Left colon (tissue), 2 donors: ENCODE results near the gene COL5A3. TPM values are rescaled to one million over a fixed set of nuclear protein-coding genes. Genes with fewer than 3 reads are reported as not detected.

Source experiments
- ATAC-seq: fragments of 200-7000 bp; cut with Tn5 transposase; one replicate; pipeline ENCODE4 v1.9.1; 2020; ENCODE audit warnings: mild to moderate bottlenecking, moderate library complexity
- DNase-seq, 2 donors: peaks; one replicate each; pipeline ENCODE4 v3.0.0-alpha.2; 2020
- intact Hi-C, 2 donors: fragments of 100-400 bp; cut with DNase I in 1 of 2; cut with micrococcal nuclease in 1 of 2; formaldehyde crosslinking; loops; one replicate each; pipeline versions ENCODE4 v1.11.2 to v1.14.0; 2022; cut with DNase I, micrococcal nuclease
- microRNA-seq, 2 donors: library from miRNA; unstranded; fragments of <30 nt; microRNA quantifications; one replicate each; pipeline versions ENCODE4 v1.1.0 to v1.2.0, GENCODE V29; 2020
- total RNA-seq, 2 donors: library from RNA; stranded (reverse); fragmentation: NEBNext Ultra II Directional; extraction: Animal tissue kit (Norgen Biotek cat#: 25700); gene quantifications; one replicate each; pipeline ENCODE4 v1.2.1, GENCODE V29; 2021
- donor health status: DM: no; HTN: no; CAD: no.
- donor health status: DM: yes; HTN: yes; CAD: no.

COL5A3 gene
- total RNA-seq, 2 donors from 2014 or later, result 2.9 to 4.0 TPM

DNA sequence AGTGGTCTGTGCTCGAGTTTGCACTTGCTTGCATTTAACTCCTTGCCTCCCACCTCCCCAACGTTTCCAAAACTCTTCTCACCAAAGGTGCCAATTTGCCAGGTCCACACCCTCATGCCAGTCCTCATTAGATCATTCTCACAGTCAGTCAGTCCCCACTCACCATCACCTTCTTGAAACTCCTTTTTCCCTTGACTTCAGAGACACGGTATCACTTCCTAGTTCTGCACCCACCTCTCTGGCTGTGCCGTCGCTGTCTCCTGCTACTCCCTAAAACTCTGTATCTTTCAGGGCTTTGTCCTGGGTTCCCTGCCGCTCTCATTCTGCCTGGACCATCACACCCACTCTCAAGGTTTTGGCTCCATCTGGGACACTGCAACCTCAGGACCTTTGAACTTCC, 93.6 kb downstream of the COL5A3 start:
- DNase-seq (no peak), ATAC-seq (no peak)
- intact Hi-C loops, result no loop called here

DNA sequence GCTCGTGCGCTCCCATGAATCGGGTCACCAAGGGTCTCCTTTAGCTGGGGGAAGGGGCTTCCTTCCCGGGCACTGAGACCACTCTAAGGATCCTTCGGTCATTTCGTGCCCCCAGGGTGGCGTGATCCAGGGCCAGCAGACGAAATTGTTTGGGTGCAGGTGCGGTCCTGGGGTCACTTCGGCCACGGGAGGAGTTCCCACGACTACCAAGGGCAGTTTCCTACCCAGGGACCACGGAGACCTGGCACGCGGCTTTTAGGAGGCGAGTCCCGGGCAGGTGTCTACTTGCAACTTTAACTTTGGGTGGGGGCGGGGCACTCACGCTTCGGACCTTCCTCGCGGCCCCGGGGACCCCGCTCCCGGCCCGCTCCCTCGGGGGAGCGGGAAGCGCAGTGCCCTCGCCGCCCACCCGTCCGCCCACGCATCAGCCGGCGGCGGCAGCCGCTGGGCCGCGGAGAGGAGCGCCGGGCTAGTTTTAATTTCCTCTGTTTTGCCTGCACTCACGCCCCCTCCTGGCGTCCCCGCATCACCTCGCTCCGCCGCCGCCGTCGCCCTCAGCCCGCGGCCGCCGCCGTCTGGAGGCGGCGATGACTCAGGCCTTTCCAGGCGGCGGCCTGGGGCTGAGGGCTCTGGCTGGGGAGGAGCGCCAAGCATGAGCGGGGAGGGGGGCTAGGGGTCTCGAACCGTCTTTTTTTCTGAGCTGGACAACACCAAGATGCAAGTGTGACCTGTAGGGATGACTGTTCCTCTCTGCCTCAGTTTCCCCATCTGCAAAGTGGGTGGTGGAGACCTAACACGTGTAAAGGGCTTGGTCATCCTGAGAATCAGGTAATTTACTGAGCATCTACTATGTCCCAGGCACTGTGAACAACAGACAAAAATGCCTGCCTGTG, 95.7 kb downstream of the COL5A3 start:
- peak; percentile 90 for ATAC-seq
- peak; percentile 53 to 76 for DNase-seq
- intact Hi-C loops, result no loop called here

DNA sequence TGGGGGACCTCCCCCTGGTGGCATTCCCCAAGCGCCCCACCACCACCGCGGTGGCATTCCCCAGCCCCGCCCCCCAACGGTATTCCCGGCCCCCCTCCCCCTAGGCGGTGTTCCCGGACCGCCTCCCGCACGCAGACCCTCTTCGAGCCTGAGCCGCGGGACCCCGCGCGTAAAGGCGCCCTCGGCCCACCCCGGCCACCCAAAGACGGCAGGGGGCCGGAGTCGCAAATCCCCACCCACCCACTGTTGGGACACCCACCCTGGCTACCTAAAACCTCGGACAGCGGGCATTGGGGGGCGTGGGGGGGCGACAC, 96.3 kb downstream of the COL5A3 start:
- no peak for ATAC-seq
- intact Hi-C loops, result no loop called here
- no peak for DNase-seq

DNA sequence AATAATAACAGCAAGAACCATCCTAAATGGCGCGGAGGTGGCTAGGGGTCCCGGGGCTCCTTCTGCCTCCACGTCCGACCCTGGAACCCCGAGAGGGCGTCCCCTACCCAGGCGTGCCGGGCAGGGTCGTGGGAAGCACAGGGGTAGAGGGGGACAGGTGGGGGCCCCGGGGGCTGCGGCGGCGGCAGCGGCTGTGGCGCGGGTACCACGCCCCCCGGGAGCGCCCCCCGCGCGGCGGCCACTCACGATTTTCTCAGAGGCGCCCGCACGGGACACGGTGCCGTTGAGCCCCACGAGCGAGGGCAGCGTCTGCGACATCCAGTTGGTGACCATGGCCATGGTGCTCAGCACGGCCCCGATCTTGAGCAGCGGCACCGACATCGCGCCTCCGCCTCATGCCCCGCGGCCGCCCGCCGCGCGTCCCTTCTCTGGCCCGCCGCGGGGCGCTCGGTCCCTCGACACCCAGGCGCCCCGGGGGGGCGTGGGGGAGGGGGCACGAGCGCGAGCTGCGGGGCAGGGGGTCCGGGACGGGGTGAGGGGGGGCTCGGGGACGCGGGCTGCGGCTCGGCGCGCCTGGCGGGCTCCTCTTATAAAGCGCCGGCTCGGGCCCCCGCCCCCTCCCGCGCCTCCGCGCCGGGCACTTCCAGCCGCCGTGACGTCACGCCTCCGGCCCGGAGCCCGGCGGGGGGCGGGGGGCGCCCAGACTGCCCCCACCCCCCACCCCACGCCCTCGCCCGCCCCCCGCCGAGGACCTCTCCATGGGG, 96.9 kb downstream of the COL5A3 start:
- no peak for ATAC-seq
- no peak for DNase-seq
- intact Hi-C loops, result no loop called here

DNA sequence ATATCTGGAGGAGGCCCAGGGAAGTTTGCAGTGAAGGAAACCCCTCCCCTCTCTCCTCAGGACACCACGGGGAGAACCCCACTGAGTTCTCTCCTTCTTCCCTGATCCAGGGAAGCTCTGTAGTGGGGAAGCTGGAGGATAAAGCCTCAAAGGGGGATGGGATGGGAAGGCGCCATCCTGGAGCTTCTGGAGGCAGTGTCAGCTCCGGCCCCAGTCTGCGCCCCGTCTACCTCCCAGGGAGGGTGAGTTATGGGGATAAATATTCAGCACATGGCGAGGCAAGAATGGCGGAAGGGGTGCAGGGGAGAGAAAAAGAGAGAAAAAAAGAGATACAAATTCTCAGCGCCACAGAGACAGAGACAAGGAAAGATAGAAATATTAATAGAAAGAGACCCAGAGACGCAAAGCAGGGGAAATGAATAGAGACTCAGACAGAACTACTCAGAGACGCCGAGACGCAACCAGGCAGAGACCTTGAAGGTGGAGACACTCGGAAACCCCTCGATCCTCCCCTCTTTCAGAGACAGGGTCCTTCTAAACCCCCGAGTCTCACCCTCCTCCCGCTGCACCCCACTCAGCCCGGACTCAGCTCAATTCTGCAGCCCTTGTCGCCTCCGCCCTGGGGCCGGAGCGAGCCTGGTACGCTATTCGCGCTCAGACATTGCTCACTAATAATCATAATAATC, 97.6 kb downstream of the COL5A3 start:
- ATAC-seq (no peak), DNase-seq (no peak)
- intact Hi-C loops, result no loop called here

DNA sequence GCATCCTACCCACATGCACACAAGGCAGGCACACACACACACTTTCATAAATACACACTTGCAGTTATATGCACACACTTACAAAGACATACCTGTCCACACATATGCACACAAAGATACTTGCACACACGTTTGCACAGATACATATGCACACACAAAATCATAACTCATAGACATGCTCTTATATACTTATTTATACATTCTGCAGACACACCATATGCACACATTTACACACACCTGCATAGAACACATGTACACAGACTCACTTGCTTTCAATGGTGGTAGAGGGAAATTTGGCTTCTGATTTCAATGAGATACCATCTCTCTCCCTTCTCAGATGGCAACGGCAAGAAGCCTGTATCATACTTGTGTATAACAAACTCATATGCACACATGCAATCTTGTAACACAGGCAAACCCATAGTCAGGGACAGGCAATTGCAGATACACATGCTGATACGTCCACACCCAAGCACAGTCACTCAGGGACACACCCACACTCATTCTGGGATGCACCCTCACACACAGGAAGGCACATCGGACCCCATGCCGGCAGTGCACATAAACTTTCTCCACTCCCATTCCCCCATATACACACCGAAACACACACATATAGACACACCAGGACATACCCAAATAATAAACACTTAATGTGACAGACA, 98.6 kb downstream of the COL5A3 start:
- DNase-seq (no peak), ATAC-seq (no peak)
- intact Hi-C loops, result no loop called here

DNA sequence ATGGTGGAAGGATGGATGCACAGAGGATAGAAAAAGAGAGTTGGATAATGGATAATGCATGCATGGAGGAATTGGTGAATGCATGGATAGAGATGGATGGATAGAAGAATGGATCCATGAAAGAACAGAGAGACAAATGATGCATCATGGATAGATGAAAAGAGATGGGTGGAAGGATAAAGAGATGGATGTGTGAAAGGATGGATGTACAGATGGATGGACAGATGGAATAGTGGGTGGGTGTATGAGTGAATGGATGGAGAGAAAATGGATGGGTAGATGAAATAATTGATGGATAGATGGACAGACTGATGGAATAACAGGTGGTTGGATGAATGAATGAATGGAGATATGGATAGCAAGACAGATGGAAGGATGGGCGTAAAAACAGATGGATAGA, 99.7 kb downstream of the COL5A3 start:
- DNase-seq, result no peak
- no peak for ATAC-seq
- intact Hi-C loops, result no loop called here

Small RNA genes within 50 kb of the gene (microRNA-seq; reads per million reads assigned to microRNA genes)
- gene MIR5589, result 0 to 0.53 reads per million in 2 donors

Other genes with a start within 250 kb of the COL5A3 start
- gene ZNF846, start 241.8 kb downstream of the COL5A3 start, total RNA-seq, result 10 to 100 TPM; 10.2 to 11.9 TPM
- 10 to 100 TPM; 26.5 to 31.1 TPM for gene FBXL12, start 191.4 kb downstream of the COL5A3 start, total RNA-seq
- gene UBL5, start 182.6 kb downstream of the COL5A3 start, total RNA-seq, result 100 to 1,000 TPM; 280 to 315 TPM
- 10 to 100 TPM; 44.3 to 48.2 TPM for gene PIN1, start 175.2 kb downstream of the COL5A3 start, total RNA-seq
- gene OLFM2, start 74.0 kb downstream of the COL5A3 start, total RNA-seq, result 1 to 10 TPM; 1.6 to 1.9 TPM
- not detected for gene RDH8, start 3.0 kb upstream of the COL5A3 start, total RNA-seq
- 10 to 100 TPM; 18.3 to 27.9 TPM for gene SHFL, start 75.8 kb upstream of the COL5A3 start, total RNA-seq
- under 1 TPM; 0.24 to 0.31 TPM for gene ANGPTL6, start 92.2 kb upstream of the COL5A3 start, total RNA-seq
- gene PPAN, start 95.9 kb upstream of the COL5A3 start, total RNA-seq, result 10 to 100 TPM; 26.4 to 34.0 TPM
- gene P2RY11, start 101.2 kb upstream of the COL5A3 start, total RNA-seq, result 10 to 100 TPM; 10.1 to 12.9 TPM
- gene EIF3G, start 109.4 kb upstream of the COL5A3 start, total RNA-seq, result 100 to 1,000 TPM; 137 to 142 TPM
- gene DNMT1, start 184.4 kb upstream of the COL5A3 start, total RNA-seq, result 10 to 100 TPM; 31.6 to 48.7 TPM
- gene S1PR2, start 220.8 kb upstream of the COL5A3 start, total RNA-seq, result 1 to 10 TPM; 2.3 to 5.2 TPM
- gene MRPL4, start 241.7 kb upstream of the COL5A3 start, total RNA-seq, result 10 to 100 TPM; 43.5 to 61.9 TPM